Myocyte (in vitro differentiated cells): ENCODE measurements around the gene CCDC124. TPM values are rescaled to one million over a fixed set of nuclear protein-coding genes. Genes with fewer than 3 reads are reported as not detected.
"Not testable (repeated sequence)": the region's sequence is repeated elsewhere in the genome, so short reads cannot be mapped to it uniquely, and the experiment has no call there.

Experiments
- DNase-seq: peaks from one replicate; pipeline ENCODE4 v3.0.0-alpha.2; 2012; ENCODE audit warnings: low read depth
- polyA plus RNA-seq: library from polyadenylated mRNA; unstranded; fragments of >200 nt; gene quantifications from one replicate; pipeline ENCODE4 v1.2.1, GENCODE V29; 2012; ENCODE audit warnings: missing spikeins
- total RNA-seq: library from RNA; depleted of rRNA; stranded (reverse); fragments of >200 nt; gene quantifications from 2 replicates; pipeline ENCODE4 v1.2.3, GENCODE V29; 2014

CCDC124 gene
- 56.5 and 61.3 TPM in 2 replicates for total RNA-seq
- 137 TPM for polyA plus RNA-seq

- DNase-seq: peak; percentile 93
Observed at GRCh38 chr19:17932485-17933338, at the start of gene CCDC124. CCDC124 (plus strand) TSS chr19:17933015; CDS start chr19:17936421, 3,406 bp downstream.

GRCh38 chr19:17883627-17884410 lies 49.0 kb upstream of the CCDC124 start:
- DNase-seq: no peak

- DNase-seq: no peak
Observed at GRCh38 chr19:17886515-17886914, 46.3 kb upstream of the CCDC124 start.

- not testable (repeated sequence) for DNase-seq
Observed at GRCh38 chr19:17887221-17887620, 45.6 kb upstream of the CCDC124 start.

GRCh38 chr19:17888260-17888659 lies 44.6 kb upstream of the CCDC124 start:
- no peak for DNase-seq

GRCh38 chr19:17889609-17890214 lies 43.1 kb upstream of the CCDC124 start:
- peak; percentile 65 for DNase-seq

- no peak for DNase-seq
Observed at GRCh38 chr19:17893766-17894165, 39.0 kb upstream of the CCDC124 start.

GRCh38 chr19:17902701-17903100 lies 30.1 kb upstream of the CCDC124 start:
- peak; percentile 95 for DNase-seq

GRCh38 chr19:17908244-17908643 lies 24.6 kb upstream of the CCDC124 start:
- no peak for DNase-seq

GRCh38 chr19:17909003-17909732 lies 23.6 kb upstream of the CCDC124 start:
- no peak for DNase-seq

GRCh38 chr19:17910791-17911360 lies 21.9 kb upstream of the CCDC124 start:
- DNase-seq: no peak

GRCh38 chr19:17915940-17916593 lies 16.7 kb upstream of the CCDC124 start:
- no peak for DNase-seq

- not testable (repeated sequence) for DNase-seq
Observed at GRCh38 chr19:17918151-17918550, 14.7 kb upstream of the CCDC124 start.

GRCh38 chr19:17919122-17919521 lies 13.7 kb upstream of the CCDC124 start:
- DNase-seq: not testable (repeated sequence)

- no peak for DNase-seq
Observed at GRCh38 chr19:17920527-17920926, 12.3 kb upstream of the CCDC124 start.

- DNase-seq: no peak
Observed at GRCh38 chr19:17922138-17922537, 10.7 kb upstream of the CCDC124 start.

- no peak for DNase-seq
Observed at GRCh38 chr19:17926044-17926443, 6.8 kb upstream of the CCDC124 start.

GRCh38 chr19:17929056-17929455 lies 3.8 kb upstream of the CCDC124 start:
- no peak for DNase-seq

GRCh38 chr19:17931532-17932191 lies 1.2 kb upstream of the CCDC124 start:
- DNase-seq: no peak
